HCT116 (cell line): ENCODE measurements around the gene ARFRP1. TPM values are rescaled to one million over a fixed set of nuclear protein-coding genes. Genes with fewer than 3 reads are reported as not detected.

ENCODE experiments used
- ATAC-seq: fragments of 200-7000 bp; cut with Tn5 transposase; 2 replicates; pipeline ENCODE4 v1.9.1; 2020; ENCODE audit warnings: mild to moderate bottlenecking, moderate library complexity
- Bru-seq: library from RNA; stranded (reverse); fragments of 400-500 nt; gene quantifications from one replicate; lab custom pipeline; 2021; lab: Mats Ljungman, UMichigan
- BruChase-seq, 2 experiments: library from RNA; stranded (reverse); fragments of 400-500 nt; gene quantifications; one replicate each; lab custom pipeline; 2021; lab: Mats Ljungman, UMichigan
- BruUV-seq: library from RNA; stranded (reverse); fragments of 400-500 nt; replicated peaks from 2 replicates; lab custom pipeline; 2021; lab: Mats Ljungman, UMichigan
- CTCF ChIA-PET: fragments of 300-600 bp; sonication (Branson Sonifier 250); formaldehyde crosslinking; loops from one replicate; lab custom pipeline; 2021; ENCODE audit warnings: antibody characterized with exemption; lab: Charles Lee
- POLR2A ChIA-PET: fragments of 300-600, 350-600 bp; sonication (Branson Sonifier 250); formaldehyde crosslinking; loops from one replicate; lab custom pipeline; 2021; ENCODE audit warnings: antibody characterized with exemption; lab: Charles Lee
- RAD21 ChIA-PET, 2 experiments: fragments of 300-600 bp; sonication (Branson Sonifier 250); formaldehyde crosslinking; loops; one replicate each; lab custom pipeline; 2023; ENCODE audit warnings: low total read pairs in 2 of 2; ENCODE audit not compliant: uncharacterized antibody in 2 of 2, unreplicated experiment in 2 of 2, low non-redundant PET in 1 of 2; lab: Charles Lee
- DNase-seq: peaks from one replicate; pipeline ENCODE4 v3.0.0-alpha.2; 2010; ENCODE audit warnings: low read depth, low spot score
- H2AFZ ChIP-seq: fragments of 200-600 bp; shearing (Covaris generic), sonication (generic); 2 replicates; pipeline ENCODE4 v1.6.1; 2017; ENCODE audit warnings: low read depth, mixed run types, mixed read lengths, antibody characterized with exemption, low read length; ENCODE audit not compliant: poor library complexity, severe bottlenecking
- H3K27ac ChIP-seq: 2 replicates; pipeline ENCODE4 v1.5.1; 2012; ENCODE audit warnings: low read depth, low read length
- H3K27me3 ChIP-seq: fragments of 200-600 bp; sonication (generic); 2 replicates; pipeline ENCODE4 v1.6.1; 2016; ENCODE audit warnings: mixed run types, low read length, mixed read lengths; ENCODE audit not compliant: insufficient read depth
- H3K36me3 ChIP-seq, 2 experiments: fragments of 200-500 bp in 1 of 2; fragments of 200-600 bp in 1 of 2; sonication (Bioruptor generic) in 1 of 2; sonication (generic) in 1 of 2; 2 replicates each; pipeline versions ENCODE4 v1.5.1 to v1.6.1; 2014 to 2016; ENCODE audit warnings: low read length in 2 of 2, inconsistent platforms in 1 of 2, mixed read lengths in 1 of 2, mixed run types in 1 of 2; ENCODE audit not compliant: insufficient read depth in 2 of 2, control insufficient read depth in 1 of 2
- H3K4me1 ChIP-seq, 2 experiments: fragments of 200-600 bp in 1 of 2; sonication (generic) in 1 of 2; 2 replicates each; pipeline versions ENCODE4 v1.5.1 to v1.6.1; 2012 to 2017; ENCODE audit warnings: low read length in 2 of 2, inconsistent platforms in 1 of 2, mild to moderate bottlenecking in 1 of 2, mixed read lengths in 1 of 2, mixed run types in 1 of 2, moderate library complexity in 1 of 2; ENCODE audit not compliant: insufficient read depth in 2 of 2, control insufficient read depth in 1 of 2
- H3K4me2 ChIP-seq: fragments of 200-600 bp; sonication (generic); 2 replicates; pipeline ENCODE4 v1.6.1; 2017; ENCODE audit warnings: mixed run types, low read length, mixed read lengths
- H3K4me3 ChIP-seq, 2 experiments: fragments of 200-600 bp in 1 of 2; sonication (generic) in 1 of 2; replicated peaks in 1 of 2; 2 replicates each; pipeline ENCODE4 v1.5.1; 2011 to 2016; ENCODE audit warnings: low read length in 2 of 2, control low read depth in 1 of 2, low read depth in 1 of 2, mild to moderate bottlenecking in 1 of 2, mixed read lengths in 1 of 2, mixed run types in 1 of 2
- H3K79me2 ChIP-seq: fragments of 200-600 bp; sonication (generic); 2 replicates; pipeline ENCODE4 v1.6.1; 2017; ENCODE audit warnings: mild to moderate bottlenecking, mixed run types, low read length, moderate library complexity, mixed read lengths; ENCODE audit not compliant: insufficient read depth
- H3K9ac ChIP-seq: fragments of 200-600 bp; sonication (generic); 2 replicates; pipeline ENCODE4 v1.6.1; 2016; ENCODE audit warnings: low read length, mixed read lengths
- H3K9me2 ChIP-seq: fragments of 200-600 bp; sonication (generic), shearing (Covaris generic); 2 replicates; pipeline ENCODE4 v1.6.1; 2017; ENCODE audit warnings: mixed run types, mild to moderate bottlenecking, moderate library complexity; ENCODE audit not compliant: insufficient read depth
- H3K9me3 ChIP-seq, 2 experiments: fragments of 200-500 bp in 1 of 2; fragments of 200-600 bp in 1 of 2; sonication (Bioruptor generic) in 1 of 2; sonication (generic) in 1 of 2; 2 replicates each; pipeline ENCODE4 v1.6.1; 2014 to 2017; ENCODE audit warnings: low read length in 2 of 2, mixed read lengths in 2 of 2, inconsistent platforms in 1 of 2, low read depth in 1 of 2, mild to moderate bottlenecking in 1 of 2, mixed run types in 1 of 2, moderate library complexity in 1 of 2; ENCODE audit not compliant: control insufficient read depth in 1 of 2, insufficient read depth in 1 of 2
- H4K20me1 ChIP-seq: fragments of 200-600 bp; sonication (generic), shearing (Covaris generic); 2 replicates; pipeline ENCODE4 v1.6.1; 2017; ENCODE audit warnings: mixed run types, mild to moderate bottlenecking, moderate library complexity; ENCODE audit not compliant: insufficient read depth
- CBX3 ChIP-seq: IDR thresholded peaks from 2 replicates; pipeline ENCODE4 v1.6.1; 2012; ENCODE audit warnings: low read depth
- EGR1 ChIP-seq: IDR thresholded peaks from 2 replicates; pipeline ENCODE4 v1.6.1; 2012; ENCODE audit warnings: low read depth
- POLR2A ChIP-seq: IDR thresholded peaks from 2 replicates; pipeline ENCODE4 v1.7.0; 2011; ENCODE audit warnings: borderline replicate concordance; ENCODE audit not compliant: insufficient read depth, insufficient read length; ENCODE audit errors: extremely low read depth
- POLR2AphosphoS5 ChIP-seq: IDR thresholded peaks from 2 replicates; pipeline ENCODE4 v1.6.1; 2011; ENCODE audit warnings: mild to moderate bottlenecking, low read depth, low read length, moderate library complexity
- RAD21 ChIP-seq: IDR thresholded peaks from 2 replicates; pipeline ENCODE4 v1.6.1; 2012; ENCODE audit warnings: low read depth, mild to moderate bottlenecking
- TCF7L2 ChIP-seq: IDR thresholded peaks from 2 replicates; pipeline ENCODE4 v1.7.0; 2011; ENCODE audit warnings: borderline replicate concordance, inconsistent platforms; ENCODE audit not compliant: insufficient read depth, insufficient read length; ENCODE audit errors: extremely low read depth
- YY1 ChIP-seq: IDR thresholded peaks from 2 replicates; pipeline ENCODE4 v1.6.1; 2011; ENCODE audit warnings: low read length, low read depth, moderate library complexity, mild to moderate bottlenecking; ENCODE audit not compliant: insufficient replicate concordance; ENCODE audit errors: extremely low read depth
- ZFX ChIP-seq: fragments of 450-650 bp; IDR thresholded peaks from 2 replicates; pipeline ENCODE4 v1.6.1; 2017
- intact Hi-C: fragments of 100-400 bp; cut with micrococcal nuclease; formaldehyde crosslinking; loops from 2 replicates; pipeline ENCODE4 v1.10.0; 2022
- long read RNA-seq: library from polyadenylated mRNA; unstranded; transcript quantifications from one replicate; pipeline ENCODE4 v2.0.0, GENCODE V29; 2021; ENCODE audit not compliant: unreplicated experiment
- polyA plus RNA-seq: library from polyadenylated mRNA; unstranded; fragments of >200 nt; gene quantifications from 2 replicates; pipeline ENCODE4 v1.2.1, GENCODE V29; 2012; ENCODE audit warnings: missing spikeins
- total RNA-seq: library from RNA; stranded (reverse); gene quantifications from one replicate; pipeline ENCODE4 v1.2.1, GENCODE V29; 2021; ENCODE audit not compliant: unreplicated experiment

Gene ARFRP1
- total RNA-seq, result 53.7 TPM
- polyA plus RNA-seq, result 36.3 and 39.8 TPM in 2 replicates
- Bru-seq, nascent RNA, result percentile 78 among the genes with signal in this experiment
- percentile 80 among the genes with signal in this experiment for BruChase-seq, experiment 1, labeled RNA remaining after a 6-hour chase
- percentile 79 among the genes with signal in this experiment for BruChase-seq, experiment 2, labeled RNA remaining after a 2-hour chase
- long read RNA-seq, transcript ARFRP1-214 (8 exons, 2,559 nt), result major isoform, 19 of 84 reads
- long read RNA-seq, transcript ARFRP1-213 (8 exons, 2,456 nt), result minor isoform, 5 of 84 reads
- long read RNA-seq, partial matches to known transcripts, result 7 of 84 reads
- long read RNA-seq, other reads (novel, unspliced or antisense), result 47 of 84 reads

GRCh38 chr20:63707558-63708300 is at the start of gene ARFRP1, which contains the start of gene ZGPAT:
TSS of gene ARFRP1 (minus strand) at chr20:63707976. CDS start at chr20:63707091, 885 bp downstream.
TSS of gene ZGPAT (plus strand) at chr20:63708039. CDS start at chr20:63708581, 542 bp downstream.
- peak; percentile 85 for ATAC-seq
- ChIA-PET CTCF (interaction anchor here (0.8 to 1.7 kb wide), 8 partner anchors 9 to 273 kb away, joined by 3 to 9 read pairs (median 4); partner anchors contain the start of genes PRPF6 and TPD52L2), RAD21 (interaction anchor here in 1 of 2 experiments (1.0 kb wide), 1 partner anchor 157 kb away, joined by 4 read pairs; the partner anchor contains the start of gene TPD52L2), POLR2A (interaction anchor here (0.6 to 2.2 kb wide), 6 partner anchors 9 to 158 kb away, joined by 3 to 15 read pairs (median 4); partner anchors contain the start of gene TPD52L2)
- no peak within 1 kb of the TSS for H2AFZ ChIP-seq
- no peaks in the 10 kb centered on the region for H4K20me1 ChIP-seq
- peaks cover 75% of the 10 kb centered on the region for H3K79me2 ChIP-seq
- H3K9me2 ChIP-seq, result no peaks in the 10 kb centered on the region
- no TSS peak for BruUV-seq
- H3K4me3 ChIP-seq, result peak within 1 kb of the TSS; percentile 85 to 96
- H3K4me2 ChIP-seq, result peak within 1 kb of the TSS; percentile 95
- peak within 1 kb of the TSS; percentile 95 for H3K27ac ChIP-seq
- H3K36me3 ChIP-seq, result peaks cover 14 to 46% of the 10 kb centered on the region in 2 experiments
- TF ChIP-seq POLR2A (peak; percentile 53), RAD21 (no peak), CBX3 (no peak), TCF7L2 (peak; percentile 57), POLR2AphosphoS5 (peak; percentile 64), YY1 (peak; percentile 64), ZFX (peak; percentile 100), EGR1 (no peak)
- H3K9ac ChIP-seq, result peak within 1 kb of the TSS; percentile 96
- intact Hi-C loops, result loop anchor here (1.0 to 10.0 kb wide), 2 partner anchors 267 to 347 kb away; no protein-coding TSS in a partner anchor
- DNase-seq, result peak; percentile 47
- H3K27me3 ChIP-seq, result no peaks in the 10 kb centered on the region
- H3K4me1 ChIP-seq, result peaks cover 13 to 23% of the 10 kb centered on the region in 2 experiments
- 0 out of 4 replicates have a peak, but pooled peaks cover 0 to 6% of the 10 kb centered on the region in 2 experiments for H3K9me3 ChIP-seq
